PC-3 (cell line): Measurements from ENCODE around the gene MAPK13.

Experiments used
- EZH2 ChIP-seq: fragments of 300-600 bp; sonication (generic); IDR thresholded peaks from one replicate; pipeline ENCODE4 v1.6.1; 2017; ENCODE audit warnings: antibody characterized with exemption, mild to moderate bottlenecking, low read length; ENCODE audit not compliant: unreplicated experiment
- EZH2phosphoT487 ChIP-seq: fragments of 300-600 bp; sonication (generic); IDR thresholded peaks from 2 replicates; pipeline ENCODE4 v1.6.1; 2018; ENCODE audit warnings: mild to moderate bottlenecking, antibody characterized with exemption, low read length, borderline replicate concordance
- TF ChIP-seq, protein P1 (sequence below): fragments of 300-600 bp; sonication (generic); conservative IDR thresholded peaks from 2 replicates; pipeline ENCODE4 v1.5.1; 2017; ENCODE audit warnings: antibody characterized with exemption, low read depth, mild to moderate bottlenecking, low read length

GRCh38 chr6:36141091-36141490 is 10.8 kb downstream of the MAPK13 start:
- TF ChIP-seq, protein P1, sequence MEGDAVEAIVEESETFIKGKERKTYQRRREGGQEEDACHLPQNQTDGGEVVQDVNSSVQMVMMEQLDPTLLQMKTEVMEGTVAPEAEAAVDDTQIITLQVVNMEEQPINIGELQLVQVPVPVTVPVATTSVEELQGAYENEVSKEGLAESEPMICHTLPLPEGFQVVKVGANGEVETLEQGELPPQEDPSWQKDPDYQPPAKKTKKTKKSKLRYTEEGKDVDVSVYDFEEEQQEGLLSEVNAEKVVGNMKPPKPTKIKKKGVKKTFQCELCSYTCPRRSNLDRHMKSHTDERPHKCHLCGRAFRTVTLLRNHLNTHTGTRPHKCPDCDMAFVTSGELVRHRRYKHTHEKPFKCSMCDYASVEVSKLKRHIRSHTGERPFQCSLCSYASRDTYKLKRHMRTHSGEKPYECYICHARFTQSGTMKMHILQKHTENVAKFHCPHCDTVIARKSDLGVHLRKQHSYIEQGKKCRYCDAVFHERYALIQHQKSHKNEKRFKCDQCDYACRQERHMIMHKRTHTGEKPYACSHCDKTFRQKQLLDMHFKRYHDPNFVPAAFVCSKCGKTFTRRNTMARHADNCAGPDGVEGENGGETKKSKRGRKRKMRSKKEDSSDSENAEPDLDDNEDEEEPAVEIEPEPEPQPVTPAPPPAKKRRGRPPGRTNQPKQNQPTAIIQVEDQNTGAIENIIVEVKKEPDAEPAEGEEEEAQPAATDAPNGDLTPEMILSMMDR = no peak
- TF ChIP-seq EZH2 (no peak), EZH2phosphoT487 (no peak)
